Stomach smooth muscle (tissue), 2 donors: Measurements from ENCODE around the gene CCNL2.

ENCODE experiments used
- H3K27ac ChIP-seq: one replicate; pipeline ENCODE4 v1.7.0; 2013; ENCODE audit warnings: mild to moderate bottlenecking, low read length, inconsistent platforms
- H3K27me3 ChIP-seq, 2 donors: one replicate each; pipeline ENCODE4 v1.7.0; 2013; ENCODE audit warnings: low read length in 2 of 2; ENCODE audit not compliant: insufficient read depth in 2 of 2, control insufficient read depth in 1 of 2
- H3K36me3 ChIP-seq, 2 donors: one replicate each; pipeline ENCODE4 v1.7.0; 2013; ENCODE audit warnings: low read length in 2 of 2; ENCODE audit not compliant: control insufficient read depth in 2 of 2, insufficient read depth in 2 of 2
- H3K4me1 ChIP-seq: one replicate; pipeline ENCODE4 v1.7.0; 2013; ENCODE audit warnings: low read length; ENCODE audit not compliant: control insufficient read depth, insufficient read depth
- H3K4me3 ChIP-seq, 2 donors: one replicate each; pipeline ENCODE4 v1.7.0; 2013; ENCODE audit warnings: low read length in 2 of 2
- H3K9ac ChIP-seq, 2 donors: one replicate each; pipeline ENCODE4 v1.7.0; 2013; ENCODE audit warnings: low read length in 2 of 2, mild to moderate bottlenecking in 1 of 2
- H3K9me3 ChIP-seq, 2 donors: one replicate each; pipeline ENCODE4 v1.7.0; 2013; ENCODE audit warnings: low read length in 2 of 2; ENCODE audit not compliant: control insufficient read depth in 2 of 2
- donor health status: healthy.
- donor health status: Pancreatic carcinoma.

Gene CCNL2

GRCh38 chr1:1437033-1437903 lies 38.1 kb upstream of the CCNL2 start:
- no peaks in the 10 kb centered on the region for H3K9me3 ChIP-seq
- peak overlapping the region; percentile 78 to 83 for H3K4me3 ChIP-seq
- no peaks in the 10 kb centered on the region for H3K36me3 ChIP-seq
- peaks cover 76% of the 10 kb centered on the region for H3K4me1 ChIP-seq
- peak overlapping the region; percentile 76 to 80 for H3K9ac ChIP-seq
- no peak overlapping the region for H3K27ac ChIP-seq
- no peaks in the 10 kb centered on the region for H3K27me3 ChIP-seq

DNA sequence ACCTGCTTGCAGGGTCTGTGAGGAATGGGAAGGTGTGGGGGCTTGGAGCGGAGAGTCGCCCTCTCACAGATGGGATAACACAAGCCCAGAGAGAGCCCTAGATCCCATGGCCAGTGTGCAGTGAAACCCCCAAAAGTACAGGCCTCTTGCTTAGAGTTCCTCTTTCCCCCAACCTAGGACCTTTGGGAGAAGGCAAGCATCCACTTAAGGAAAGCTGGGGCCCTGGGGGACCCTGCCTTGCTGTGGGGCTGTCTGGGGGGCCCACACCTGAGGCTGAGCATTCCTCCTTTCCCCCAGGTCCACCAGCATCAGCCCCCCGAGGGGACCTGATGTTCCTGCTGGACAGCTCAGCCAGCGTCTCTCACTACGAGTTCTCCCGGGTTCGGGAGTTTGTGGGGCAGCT lies 37.5 kb upstream of the CCNL2 start:
- Histone ChIP-seq H3K27ac (no peak overlapping the region), H3K9ac (peak overlapping the region; percentile 76 to 80), H3K4me3 (peak overlapping the region; percentile 78 to 83), H3K36me3 (no peaks in the 10 kb centered on the region), H3K4me1 (peaks cover 77% of the 10 kb centered on the region), H3K9me3 (no peaks in the 10 kb centered on the region), H3K27me3 (no peaks in the 10 kb centered on the region)

GRCh38 chr1:1435911-1436629 lies 36.9 kb upstream of the CCNL2 start:
- Histone ChIP-seq H3K27me3 (no peaks in the 10 kb centered on the region), H3K4me1 (peaks cover 79% of the 10 kb centered on the region), H3K9ac (peak overlapping the region; percentile 76 to 80)

GRCh38 chr1:1435106-1435903 lies 36.2 kb upstream of the CCNL2 start, which contains the start of gene VWA1:
TSS of gene VWA1 (plus strand) at chr1:1435690. CDS start at chr1:1435749, 59 bp downstream.
- H3K4me3 ChIP-seq, result peak within 1 kb of the TSS; percentile 78 to 83
- peaks cover 79% of the 10 kb centered on the region for H3K4me1 ChIP-seq
- no peaks in the 10 kb centered on the region for H3K36me3 ChIP-seq
- H3K27me3 ChIP-seq, result no peaks in the 10 kb centered on the region
- H3K27ac ChIP-seq, result peak within 1 kb of the TSS; percentile 99
- peak within 1 kb of the TSS; percentile 76 to 82 for H3K9ac ChIP-seq
- H3K9me3 ChIP-seq, result no peaks in the 10 kb centered on the region

More at GRCh38 chr1:1435911-1436629, 36.9 kb upstream of the CCNL2 start:
- no peak overlapping the region for H3K27ac ChIP-seq
- H3K4me3 ChIP-seq, result peak overlapping the region; percentile 78 to 83
- no peaks in the 10 kb centered on the region for H3K36me3 ChIP-seq
- H3K9me3 ChIP-seq, result no peaks in the 10 kb centered on the region

DNA sequence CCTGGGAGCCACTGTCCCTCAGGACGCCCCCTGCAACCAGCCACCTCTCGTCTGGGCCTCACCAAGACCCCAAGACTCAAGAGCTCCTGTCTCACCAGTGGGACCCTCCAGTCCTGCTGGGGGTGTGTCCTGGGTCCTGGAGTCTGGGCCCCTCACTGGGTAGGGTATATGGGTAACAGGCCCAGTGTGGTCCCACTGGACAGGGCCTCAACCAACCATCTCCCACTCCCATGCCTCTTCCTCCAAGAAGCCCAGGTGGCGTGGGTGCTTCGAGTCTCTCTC lies 35.6 kb upstream of the CCNL2 start:
- Histone ChIP-seq H3K9me3 (no peaks in the 10 kb centered on the region), H3K4me3 (peak overlapping the region; percentile 62 to 78), H3K4me1 (peaks cover 81% of the 10 kb centered on the region), H3K36me3 (no peaks in the 10 kb centered on the region), H3K27ac (peak overlapping the region; percentile 99), H3K27me3 (no peaks in the 10 kb centered on the region), H3K9ac (peak overlapping the region; percentile 74 to 82)

DNA sequence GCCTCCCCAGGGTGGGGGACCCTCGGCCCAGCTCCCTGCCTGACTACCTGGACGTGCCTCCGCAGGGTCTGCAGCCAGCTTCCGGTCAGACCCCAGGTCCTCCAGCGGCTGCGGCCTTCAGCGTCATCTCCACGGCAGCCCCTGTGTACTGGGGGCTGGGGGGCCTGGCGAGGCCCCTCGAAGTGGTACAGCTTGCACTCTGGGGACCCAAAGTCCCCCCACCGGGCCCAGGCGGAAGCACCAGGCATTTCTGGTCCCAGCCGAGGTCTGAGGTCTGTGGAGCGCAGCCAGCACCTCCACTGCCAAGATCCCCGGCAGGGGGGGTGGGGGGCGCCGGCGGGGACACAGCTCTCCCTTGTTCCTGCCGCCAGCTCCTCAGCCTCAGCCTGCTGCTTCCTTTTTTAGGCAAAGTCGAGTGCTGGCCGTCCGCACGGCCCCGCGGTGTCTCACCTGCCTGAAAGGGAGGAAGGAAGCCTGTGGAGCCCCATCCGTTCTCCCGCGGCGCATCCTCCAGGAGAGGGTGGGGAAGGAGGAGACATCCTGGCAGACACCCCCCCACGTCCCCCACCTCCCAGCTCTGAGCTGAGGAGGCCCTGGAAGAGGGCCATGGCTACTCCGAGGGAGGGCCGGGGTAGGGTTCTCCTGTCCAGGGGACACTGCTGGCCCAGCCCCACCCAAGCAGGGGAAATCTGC lies 35.1 kb upstream of the CCNL2 start:
- Histone ChIP-seq H3K27ac (peak overlapping the region; percentile 99), H3K36me3 (no peaks in the 10 kb centered on the region), H3K9ac (peak overlapping the region; percentile 74 to 82), H3K4me1 (peaks cover 86% of the 10 kb centered on the region), H3K27me3 (no peaks in the 10 kb centered on the region), H3K9me3 (no peaks in the 10 kb centered on the region), H3K4me3 (peak overlapping the region; percentile 62 to 78)

DNA sequence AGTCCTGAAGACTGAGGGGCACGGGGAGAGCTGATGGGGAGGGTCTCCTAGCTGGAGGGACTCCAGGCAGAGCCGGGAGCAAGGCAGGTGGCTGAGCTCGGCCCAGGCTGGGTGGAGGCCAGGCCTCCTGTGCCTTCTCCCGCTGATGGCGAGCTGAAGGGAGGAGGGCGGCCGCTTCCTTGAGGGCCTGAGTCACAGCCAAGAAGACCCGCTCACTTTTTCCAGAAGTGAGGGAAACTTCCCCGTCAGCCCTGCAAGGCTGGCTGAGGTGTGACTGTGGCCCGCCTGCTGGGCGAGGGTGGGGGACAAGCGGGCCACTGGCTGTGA lies 34.6 kb upstream of the CCNL2 start:
- Histone ChIP-seq H3K27me3 (no peaks in the 10 kb centered on the region), H3K27ac (peak overlapping the region; percentile 99), H3K9me3 (no peaks in the 10 kb centered on the region), H3K9ac (peak overlapping the region; percentile 69 to 82), H3K4me1 (peaks cover 86% of the 10 kb centered on the region), H3K4me3 (peak overlapping the region; percentile 62 to 78), H3K36me3 (no peaks in the 10 kb centered on the region)

DNA sequence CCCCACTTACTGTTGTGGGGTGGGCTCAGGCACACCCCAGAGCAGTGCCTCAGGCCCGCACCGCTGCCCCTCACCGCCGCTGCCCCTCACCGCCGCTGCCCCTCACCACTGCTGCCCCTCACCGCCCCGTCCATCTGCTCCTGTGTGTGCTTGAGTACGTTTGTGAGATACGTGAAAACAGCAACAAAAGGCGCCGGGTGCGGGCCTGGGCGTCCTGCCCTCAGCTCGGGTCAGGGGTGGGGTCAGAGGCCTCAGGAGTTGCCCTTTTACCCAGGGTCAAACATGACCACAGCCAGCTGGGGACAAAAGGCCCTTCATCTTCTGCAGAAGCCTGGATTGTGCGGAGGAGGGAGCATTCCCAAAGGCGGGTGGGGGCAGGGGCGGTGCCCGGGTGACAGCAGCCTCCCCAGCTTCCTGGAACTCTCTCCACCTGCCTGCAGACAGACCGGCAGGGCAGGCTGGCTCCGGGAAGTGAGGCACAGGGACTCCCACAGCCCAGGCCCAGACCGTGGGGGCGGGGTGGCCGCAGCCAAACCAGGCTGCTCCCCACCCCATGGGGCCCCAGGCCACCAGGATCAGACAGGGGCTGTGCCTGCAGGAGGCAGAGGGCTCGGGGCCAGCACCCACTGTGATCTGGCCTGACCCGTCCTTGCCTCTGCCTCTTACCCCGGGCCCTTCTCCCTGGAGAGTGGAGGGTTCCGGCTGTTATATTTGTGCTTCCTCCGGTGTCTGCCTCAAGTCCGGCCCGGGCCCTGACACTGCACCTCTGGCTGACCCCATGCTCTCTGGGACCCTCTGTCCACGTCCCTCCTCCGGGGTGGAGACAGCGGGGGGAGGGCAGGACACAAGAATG lies 34.0 kb upstream of the CCNL2 start:
- Histone ChIP-seq H3K4me1 (peaks cover 85% of the 10 kb centered on the region), H3K36me3 (no peaks in the 10 kb centered on the region), H3K27me3 (no peaks in the 10 kb centered on the region), H3K4me3 (peak overlapping the region; percentile 45 to 78), H3K9ac (peak overlapping the region; percentile 69 to 82), H3K27ac (peak overlapping the region; percentile 99), H3K9me3 (no peaks in the 10 kb centered on the region)

DNA sequence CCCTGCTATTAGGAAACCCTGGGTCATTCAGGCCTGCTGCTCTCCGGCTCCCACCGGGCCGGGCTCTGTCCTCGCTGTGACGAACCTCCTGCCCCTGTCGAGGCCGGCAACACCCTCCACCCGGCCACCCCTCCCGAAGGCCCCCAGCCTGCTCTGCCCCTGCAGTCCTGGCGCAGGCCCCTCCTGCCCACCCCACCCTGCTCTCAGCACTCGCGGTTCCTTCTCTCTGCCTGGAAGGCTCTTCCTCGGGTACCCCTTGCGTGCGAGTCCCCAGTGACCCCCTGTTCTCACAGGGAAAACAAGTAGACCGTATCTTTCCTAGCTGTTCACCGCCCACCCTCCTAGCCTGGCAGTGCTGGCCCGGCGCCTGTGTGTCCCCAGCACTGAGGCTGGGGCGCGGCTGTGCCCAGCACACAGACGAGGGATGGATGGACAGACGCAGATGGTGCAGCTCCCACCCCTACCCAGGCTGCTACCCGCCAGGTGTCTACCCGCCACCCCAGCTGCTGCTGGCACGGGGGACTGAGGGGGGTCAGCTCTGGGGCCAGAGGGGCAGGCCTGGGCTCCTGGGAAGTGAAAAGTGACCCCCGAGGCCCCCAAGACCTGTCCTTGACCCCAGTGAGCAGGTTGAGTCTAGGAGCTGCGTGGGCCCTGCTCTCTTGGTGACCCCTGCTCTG lies 33.3 kb upstream of the CCNL2 start:
- H3K4me3 ChIP-seq, result no peak overlapping the region
- no peaks in the 10 kb centered on the region for H3K9me3 ChIP-seq
- H3K9ac ChIP-seq, result peak overlapping the region; percentile 51 to 63
- H3K4me1 ChIP-seq, result peaks cover 77% of the 10 kb centered on the region
- H3K27me3 ChIP-seq, result no peaks in the 10 kb centered on the region
- H3K27ac ChIP-seq, result peak overlapping the region; percentile 99
- no peaks in the 10 kb centered on the region for H3K36me3 ChIP-seq
